C4-2B (cell line): Measurements from ENCODE around the gene GPD1.

ENCODE experiments used
- CTCF ChIP-seq: fragments of 450-650 bp; conservative IDR thresholded peaks from 2 replicates; pipeline ENCODE4 v1.5.1; 2017; ENCODE audit warnings: mild to moderate bottlenecking
- ZFX ChIP-seq: fragments of 450-650 bp; IDR thresholded peaks from 2 replicates; pipeline ENCODE4 v1.6.1; 2017

GRCh38 chr12:50057000-50057841, 46.6 kb upstream of the GPD1 start, which contains the start of gene ASIC1:
- TF ChIP-seq CTCF: no peak; the same call in 1 of the 2 replicates
- no peak for TF ChIP-seq ZFX
